Endodermal cell (in vitro differentiated cells): ENCODE data around the gene ESF1. TPM values are rescaled to one million over a fixed set of nuclear protein-coding genes. Genes with fewer than 3 reads are reported as not detected.

Experiments
- DNase-seq: peaks from one replicate; pipeline ENCODE4 v3.0.0-alpha.2; 2017
- H3K27ac ChIP-seq: 2 replicates; pipeline ENCODE4 v1.5.1; 2013; ENCODE audit warnings: mild to moderate bottlenecking, low read depth, low read length, moderate library complexity
- H3K27me3 ChIP-seq: 2 replicates; pipeline ENCODE4 v1.6.1; 2013; ENCODE audit warnings: mild to moderate bottlenecking, low read length, moderate library complexity; ENCODE audit not compliant: insufficient read depth, control insufficient read depth, poor library complexity, severe bottlenecking
- H3K36me3 ChIP-seq: 2 replicates; pipeline ENCODE4 v1.7.0; 2013; ENCODE audit warnings: mild to moderate bottlenecking, low read length, moderate library complexity; ENCODE audit not compliant: control insufficient read depth, insufficient read depth
- H3K4me1 ChIP-seq: one replicate; pipeline ENCODE4 v1.7.0; 2013; ENCODE audit warnings: low read length; ENCODE audit not compliant: control insufficient read depth, insufficient read depth
- H3K4me3 ChIP-seq: 2 replicates; pipeline ENCODE4 v1.5.1; 2013; ENCODE audit warnings: mild to moderate bottlenecking, low read length, moderate library complexity
- H3K9ac ChIP-seq: 2 replicates; pipeline ENCODE4 v1.6.1; 2013; ENCODE audit warnings: mild to moderate bottlenecking, low read length, moderate library complexity; ENCODE audit not compliant: poor library complexity, severe bottlenecking; ENCODE audit errors: extremely low read depth
- H3K9me3 ChIP-seq: 2 replicates; pipeline ENCODE4 v1.6.1; 2013; ENCODE audit warnings: mild to moderate bottlenecking, low read length, moderate library complexity; ENCODE audit not compliant: control insufficient read depth
- H3K27ac Mint-ChIP-seq: 2 replicates; pipeline ENCODE4 v1.8.0; 2020; ENCODE audit warnings: mixed read lengths
- H3K27me3 Mint-ChIP-seq: 2 replicates; pipeline ENCODE4 v1.8.0; 2021; ENCODE audit warnings: mild to moderate bottlenecking, mixed read lengths; ENCODE audit not compliant: insufficient read depth
- H3K36me3 Mint-ChIP-seq: 2 replicates; pipeline ENCODE4 v1.8.0; 2020; ENCODE audit warnings: low read depth, mixed read lengths
- H3K4me1 Mint-ChIP-seq: 2 replicates; pipeline ENCODE4 v1.8.0; 2020; ENCODE audit warnings: mixed read lengths
- H3K4me3 Mint-ChIP-seq: 2 replicates; pipeline ENCODE4 v1.8.0; 2020; ENCODE audit warnings: mild to moderate bottlenecking, moderate library complexity, mixed read lengths
- H3K9me3 Mint-ChIP-seq: 2 replicates; pipeline ENCODE4 v1.8.0; 2020; ENCODE audit warnings: mild to moderate bottlenecking, mixed read lengths
- WGBS, 2 experiments: methylation state at CpG; one replicate each; pipeline versions ENCODE4 v1.1.5 to v1.1.7; 2013; ENCODE audit warnings: missing lambda C conversion rate in 2 of 2, mixed read lengths in 1 of 2; ENCODE audit not compliant: insufficient coverage in 1 of 2, insufficient read length in 1 of 2; 5-methylcytosine and 5-hydroxymethylcytosine counted together
- total RNA-seq, 2 donors: library from RNA; stranded (reverse); fragmentation: NEBNext Ultra II Directional in 1 of 2; extraction: Animal tissue kit (Norgen Biotek cat#: 25700) in 1 of 2; gene quantifications; 2 replicates in 1 of 2; 3 replicates in 1 of 2; pipeline ENCODE4 v1.2.1, GENCODE V29; 2021
- TF ChIP-seq, protein P1 (sequence below): fragments of 200-600 bp; sonication (generic); conservative IDR thresholded peaks from 2 replicates; pipeline ENCODE4 v1.5.0; 2021; ENCODE audit warnings: antibody characterized with exemption, mild to moderate bottlenecking

Gene ESF1
- total RNA-seq, 2 donors from 2014 or later: 23.9 to 32.1 TPM

DNA sequence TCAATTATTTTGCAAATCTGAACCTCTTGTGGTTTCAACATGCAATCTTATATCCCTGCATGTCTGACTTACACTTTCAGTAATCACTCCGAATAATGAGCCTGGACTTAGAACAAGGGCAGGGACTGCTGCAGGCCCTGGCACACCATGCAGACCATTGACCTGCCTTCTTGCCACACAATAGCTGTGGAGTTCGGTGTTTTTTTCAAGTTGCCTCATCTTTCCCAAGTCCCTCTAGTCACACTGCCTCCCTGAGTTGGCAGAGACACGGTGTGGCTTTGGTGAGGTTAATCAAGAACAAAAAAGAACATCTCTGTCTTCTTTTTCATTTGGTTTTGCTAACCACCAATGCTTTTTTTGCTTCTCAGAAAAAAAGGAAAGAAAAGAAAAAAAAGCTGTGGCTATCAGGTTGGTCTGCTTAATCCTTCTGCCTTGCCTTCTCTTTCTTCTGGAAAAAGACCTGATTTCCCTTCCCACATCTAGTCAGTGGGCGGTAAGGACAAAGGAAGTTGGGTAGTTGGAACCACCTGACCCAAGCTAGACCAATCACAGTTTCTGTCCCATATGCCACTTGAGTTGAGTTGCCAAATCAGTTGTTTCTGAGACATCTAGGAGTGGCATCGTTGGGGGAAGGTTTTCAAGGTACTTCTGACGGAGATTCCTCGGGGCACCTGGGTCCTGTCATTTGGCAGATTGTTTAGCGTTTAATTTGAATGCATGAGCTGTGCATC lies 90.1 kb downstream of the ESF1 start:
- H3K27ac Mint-ChIP-seq: no peak overlapping the region
- H3K27ac ChIP-seq: no peak overlapping the region
- no peaks in the 10 kb centered on the region for H3K36me3 Mint-ChIP-seq
- H3K4me1 ChIP-seq: no peaks in the 10 kb centered on the region
- WGBS, 2 experiments: 83 to 94% methylated on average over 1 to 8 of the region's 8 CpGs
- H3K27me3 Mint-ChIP-seq: no peaks in the 10 kb centered on the region
- H3K36me3 ChIP-seq: no peaks in the 10 kb centered on the region
- TF ChIP-seq, protein P1, sequence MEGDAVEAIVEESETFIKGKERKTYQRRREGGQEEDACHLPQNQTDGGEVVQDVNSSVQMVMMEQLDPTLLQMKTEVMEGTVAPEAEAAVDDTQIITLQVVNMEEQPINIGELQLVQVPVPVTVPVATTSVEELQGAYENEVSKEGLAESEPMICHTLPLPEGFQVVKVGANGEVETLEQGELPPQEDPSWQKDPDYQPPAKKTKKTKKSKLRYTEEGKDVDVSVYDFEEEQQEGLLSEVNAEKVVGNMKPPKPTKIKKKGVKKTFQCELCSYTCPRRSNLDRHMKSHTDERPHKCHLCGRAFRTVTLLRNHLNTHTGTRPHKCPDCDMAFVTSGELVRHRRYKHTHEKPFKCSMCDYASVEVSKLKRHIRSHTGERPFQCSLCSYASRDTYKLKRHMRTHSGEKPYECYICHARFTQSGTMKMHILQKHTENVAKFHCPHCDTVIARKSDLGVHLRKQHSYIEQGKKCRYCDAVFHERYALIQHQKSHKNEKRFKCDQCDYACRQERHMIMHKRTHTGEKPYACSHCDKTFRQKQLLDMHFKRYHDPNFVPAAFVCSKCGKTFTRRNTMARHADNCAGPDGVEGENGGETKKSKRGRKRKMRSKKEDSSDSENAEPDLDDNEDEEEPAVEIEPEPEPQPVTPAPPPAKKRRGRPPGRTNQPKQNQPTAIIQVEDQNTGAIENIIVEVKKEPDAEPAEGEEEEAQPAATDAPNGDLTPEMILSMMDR: no peak
- H3K4me3 ChIP-seq: no peak overlapping the region
- no peak for DNase-seq
- H3K4me1 Mint-ChIP-seq: no peaks in the 10 kb centered on the region
- no peak overlapping the region for H3K9ac ChIP-seq
- no peaks in the 10 kb centered on the region for H3K9me3 Mint-ChIP-seq
- no peaks in the 10 kb centered on the region for H3K9me3 ChIP-seq
- no peak overlapping the region for H3K4me3 Mint-ChIP-seq
- no peaks in the 10 kb centered on the region for H3K27me3 ChIP-seq

DNA sequence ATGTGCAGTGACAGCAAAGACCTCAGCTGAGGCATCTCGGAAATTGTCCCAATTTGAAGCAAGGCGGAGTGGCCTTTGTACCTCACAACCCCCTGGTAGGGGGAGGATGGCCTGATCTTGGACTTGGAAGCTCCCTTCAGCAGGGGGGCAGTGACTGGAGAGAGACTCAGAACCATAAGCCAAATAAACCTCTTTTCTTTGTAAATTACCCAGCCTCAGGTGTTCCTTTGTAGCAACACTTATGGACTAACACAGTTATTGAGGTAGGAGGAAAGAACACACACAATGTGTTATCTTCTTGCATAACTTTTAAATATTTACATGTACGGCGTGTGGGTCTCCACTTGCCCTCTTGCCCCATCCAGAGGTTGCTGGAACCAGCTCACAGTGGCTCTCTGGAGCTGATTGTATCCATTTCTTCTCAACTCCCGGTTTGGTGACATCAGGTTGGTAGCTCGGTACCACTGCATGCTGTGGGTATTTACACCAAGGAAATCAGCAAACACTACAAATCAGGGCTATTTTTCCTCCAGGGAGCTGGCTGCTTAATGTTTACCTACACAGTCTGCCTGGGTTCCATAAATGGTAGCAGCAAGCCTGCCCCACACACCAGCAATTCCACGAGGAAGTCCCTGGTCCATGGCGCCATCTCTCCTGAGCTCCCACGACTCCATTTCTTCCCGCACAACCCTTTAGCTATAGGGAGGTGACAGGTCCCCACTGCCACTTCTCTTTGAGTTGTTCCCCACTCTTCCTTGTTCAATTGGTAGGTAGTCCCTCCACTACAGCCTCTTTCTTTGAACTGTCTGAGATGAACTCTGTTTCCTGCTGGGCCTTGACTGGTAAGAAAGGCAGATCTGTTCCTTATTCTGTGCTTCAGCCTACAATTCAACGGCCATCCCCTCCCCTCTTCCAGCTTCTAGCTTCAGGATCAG lies 91.7 kb downstream of the ESF1 start:
- no peaks in the 10 kb centered on the region for H3K27me3 Mint-ChIP-seq

DNA sequence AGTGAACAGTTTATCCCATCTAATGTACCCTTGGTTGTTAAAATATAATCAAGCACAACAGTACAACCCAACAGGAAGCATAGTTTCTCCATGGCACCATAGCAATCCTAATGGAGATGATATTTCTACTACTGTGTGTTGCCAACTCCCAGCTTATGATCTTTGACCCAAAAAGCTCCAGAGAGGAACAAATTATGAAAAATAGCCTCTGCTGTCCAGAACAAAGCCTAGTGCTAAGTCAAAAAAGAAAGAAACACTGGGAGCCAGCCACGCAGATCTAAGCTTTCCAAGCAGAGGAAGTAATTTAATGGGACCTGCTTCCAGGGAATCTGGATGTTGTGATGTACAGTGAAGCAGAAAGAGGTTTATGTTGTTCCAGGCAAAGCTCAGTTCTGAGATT lies 93.8 kb downstream of the ESF1 start:
- Histone ChIP-seq H3K27ac (no peak overlapping the region), H3K9me3 (no peaks in the 10 kb centered on the region), H3K4me1 (no peaks in the 10 kb centered on the region), H3K4me3 (no peak overlapping the region), H3K36me3 (no peaks in the 10 kb centered on the region), H3K27me3 (no peaks in the 10 kb centered on the region), H3K9ac (no peak overlapping the region)
- H3K4me3 Mint-ChIP-seq: no peak overlapping the region
- TF ChIP-seq, protein P1: no peak
- no peak for DNase-seq
- 89 to 91% methylated on average over 1 of the region's 1 CpG for WGBS, 2 experiments
- H3K27me3 Mint-ChIP-seq: no peaks in the 10 kb centered on the region
- no peak overlapping the region for H3K27ac Mint-ChIP-seq
- H3K9me3 Mint-ChIP-seq: peaks cover 3% of the 10 kb centered on the region
- no peaks in the 10 kb centered on the region for H3K4me1 Mint-ChIP-seq
- H3K36me3 Mint-ChIP-seq: no peaks in the 10 kb centered on the region

More for the DNA sequence above, 91.7 kb downstream of the ESF1 start:
- Histone ChIP-seq H3K9ac (no peak overlapping the region), H3K9me3 (no peaks in the 10 kb centered on the region), H3K4me3 (no peak overlapping the region), H3K27me3 (no peaks in the 10 kb centered on the region), H3K27ac (no peak overlapping the region), H3K4me1 (no peaks in the 10 kb centered on the region), H3K36me3 (no peaks in the 10 kb centered on the region)
- H3K4me3 Mint-ChIP-seq: no peak overlapping the region
- WGBS, 2 experiments: 87 to 92% methylated on average over 10 to 11 of the region's 11 CpGs
- no peak for DNase-seq
- H3K36me3 Mint-ChIP-seq: no peaks in the 10 kb centered on the region
- no peaks in the 10 kb centered on the region for H3K4me1 Mint-ChIP-seq
- peaks cover 3% of the 10 kb centered on the region for H3K9me3 Mint-ChIP-seq
- TF ChIP-seq, protein P1: no peak
- no peak overlapping the region for H3K27ac Mint-ChIP-seq
